HepG2 (cell line): ENCODE data around the gene TRIM7. TPM values are rescaled to one million over a fixed set of nuclear protein-coding genes. Genes with fewer than 3 reads are reported as not detected.

Source experiments
- ATAC-seq: fragments of 200-7000 bp; cut with Tn5 transposase; 3 replicates; pipeline ENCODE4 v1.9.1; 2020; ENCODE audit warnings: mild to moderate bottlenecking, moderate library complexity
- BruUV-seq: library from RNA; stranded (reverse); fragments of 400-500 nt; replicated peaks from 2 replicates; lab custom pipeline; 2021; lab: Mats Ljungman, UMichigan
- CTCF ChIA-PET: fragments of 300-600 bp; formaldehyde crosslinking; extraction: SDS; loops from one replicate; lab custom pipeline; 2021; ENCODE audit warnings: low total read pairs, inconsistent platforms, low intra/inter-chr PET ratio; lab: Yijun Ruan, JAX
- POLR2A ChIA-PET: fragments of 350-600 bp; sonication (Branson Sonifier 250); formaldehyde crosslinking; loops from one replicate; lab custom pipeline; 2020; ENCODE audit warnings: antibody characterized with exemption, inconsistent platforms; lab: Yijun Ruan, JAX
- DNase-seq: peaks from one replicate; pipeline ENCODE4 v3.0.0-alpha.2; 2015; ENCODE audit warnings: low spot score
- FAIRE-seq: peaks from 3 replicates; lab custom pipeline; 2011; peaks lifted over from hg19 to GRCh38; lab: Jason Lieb, UNC
- H2AFZ ChIP-seq: one replicate; pipeline ENCODE4 v1.6.1; 2011; ENCODE audit warnings: low read length, inconsistent platforms
- H3K27ac ChIP-seq: fragments of 300-600 bp; 3 replicates; pipeline ENCODE4 v1.8.0; 2011; ENCODE audit warnings: mixed run types, mild to moderate bottlenecking, mixed read lengths, low read length, inconsistent platforms; ENCODE audit not compliant: insufficient read depth; ENCODE audit errors: extremely low read length
- H3K27me3 ChIP-seq, 2 experiments: fragments of 200-600 bp in 1 of 2; 2 replicates in 1 of 2; 3 replicates in 1 of 2; pipeline versions ENCODE4 v1.6.0 to v1.8.0; 2011; ENCODE audit warnings: low read length in 2 of 2, mild to moderate bottlenecking in 2 of 2, moderate library complexity in 2 of 2, inconsistent platforms in 1 of 2; ENCODE audit not compliant: insufficient read depth in 2 of 2, control insufficient read depth in 1 of 2
- H3K36me3 ChIP-seq, 2 experiments: fragments of 200-600 bp in 1 of 2; replicated peaks in 1 of 2; 2 replicates in 1 of 2; 3 replicates in 1 of 2; pipeline versions ENCODE4 v1.5.1 to v1.8.0; 2011; ENCODE audit warnings: low read length in 2 of 2, inconsistent platforms in 1 of 2; ENCODE audit not compliant: insufficient read depth in 2 of 2, control insufficient read depth in 1 of 2
- H3K4me1 ChIP-seq: 2 replicates; pipeline ENCODE4 v1.5.1; 2012; ENCODE audit warnings: low read length, inconsistent platforms; ENCODE audit not compliant: insufficient read depth
- H3K4me2 ChIP-seq: 2 replicates; pipeline ENCODE4 v1.6.0; 2011; ENCODE audit warnings: low read depth, low read length, inconsistent platforms
- H3K4me3 ChIP-seq, 3 experiments: fragments of 200-600 bp in 1 of 3; sonication (generic), shearing (Covaris generic) in 1 of 3; replicated peaks in 1 of 3; 2 replicates each; pipeline ENCODE4 v1.5.1; 2011 to 2016; ENCODE audit warnings: low read length in 3 of 3, inconsistent platforms in 2 of 3, low read depth in 2 of 3, mild to moderate bottlenecking in 2 of 3, control low read depth in 1 of 3, mixed read lengths in 1 of 3; ENCODE audit not compliant: insufficient read depth in 1 of 3
- H3K79me2 ChIP-seq: one replicate; pipeline ENCODE4 v1.6.1; 2011; ENCODE audit warnings: low read length, inconsistent platforms; ENCODE audit not compliant: insufficient read depth
- H3K9ac ChIP-seq: 2 replicates; pipeline ENCODE4 v1.6.0; 2011; ENCODE audit warnings: mild to moderate bottlenecking, low read depth, low read length, inconsistent platforms; ENCODE audit not compliant: insufficient read depth
- H3K9me3 ChIP-seq: 2 replicates; pipeline ENCODE4 v1.5.1; 2012; ENCODE audit warnings: mild to moderate bottlenecking, low read length
- H4K20me1 ChIP-seq: 2 replicates; pipeline ENCODE4 v1.6.0; 2011; ENCODE audit warnings: inconsistent platforms, mild to moderate bottlenecking, low read length, moderate library complexity; ENCODE audit not compliant: insufficient read depth
- AKAP8 ChIP-seq: sonication (generic); formaldehyde crosslinking; IDR thresholded peaks from 2 replicates; pipeline ENCODE4 v1.5.1; 2020; ENCODE audit warnings: mild to moderate bottlenecking, missing genetic modification reagents
- CEBPB ChIP-seq: IDR thresholded peaks from 2 replicates; pipeline ENCODE4 v1.6.1; 2011; ENCODE audit warnings: low read depth, low read length, improper control_type of control experiment, borderline replicate concordance
- HNRNPUL1 ChIP-seq: fragments of 200-400 bp; formaldehyde crosslinking; IDR thresholded peaks from 2 replicates; pipeline ENCODE4 v1.6.1; 2017; ENCODE audit warnings: low read depth, mild to moderate bottlenecking, low read length, moderate library complexity
- HOXA3 ChIP-seq: sonication (generic); formaldehyde crosslinking; IDR thresholded peaks from 2 replicates; pipeline ENCODE4 v1.5.0; 2020; ENCODE audit warnings: missing genetic modification reagents
- REPIN1 ChIP-seq: sonication (generic); formaldehyde crosslinking; IDR thresholded peaks from 2 replicates; pipeline ENCODE4 v1.8.0; 2022; ENCODE audit warnings: missing genetic modification reagents, low read depth, mild to moderate bottlenecking, borderline replicate concordance
- RFX5 ChIP-seq: IDR thresholded peaks from 2 replicates; pipeline ENCODE4 v1.6.1; 2011; ENCODE audit warnings: low read depth, low read length, improper control_type of control experiment
- SIX1 ChIP-seq: sonication (generic); formaldehyde crosslinking; IDR thresholded peaks from 2 replicates; pipeline ENCODE4 v1.4.0; 2020; ENCODE audit warnings: missing genetic modification reagents, borderline replicate concordance
- SP1 ChIP-seq, 2 experiments: fragments of 450-650 bp in 1 of 2; sonication (generic) in 1 of 2; formaldehyde crosslinking in 1 of 2; IDR thresholded peaks; 2 replicates each; pipeline versions ENCODE4 v1.4.0 to v1.6.1; 2016 to 2020; ENCODE audit warnings: missing genetic modification reagents in 1 of 2
- TBP ChIP-seq: sonication (generic); formaldehyde crosslinking; IDR thresholded peaks from 2 replicates; pipeline ENCODE4 v1.5.0; 2020; ENCODE audit warnings: missing genetic modification reagents
- WIZ ChIP-seq: sonication (generic); formaldehyde crosslinking; IDR thresholded peaks from 2 replicates; pipeline ENCODE4 v1.5.1; 2020; ENCODE audit warnings: mild to moderate bottlenecking, missing genetic modification reagents
- YY1 ChIP-seq: IDR thresholded peaks from 2 replicates; pipeline ENCODE4 v1.6.1; 2011; ENCODE audit warnings: low read length, low read depth, moderate library complexity, mild to moderate bottlenecking; ENCODE audit not compliant: insufficient read depth, insufficient replicate concordance
- ZBTB21 ChIP-seq: sonication (generic); formaldehyde crosslinking; IDR thresholded peaks from 2 replicates; pipeline ENCODE4 v1.4.0; 2020; ENCODE audit warnings: missing genetic modification reagents
- ZFY ChIP-seq: sonication (generic); formaldehyde crosslinking; IDR thresholded peaks from 2 replicates; pipeline ENCODE4 v1.4.0; 2020; ENCODE audit warnings: missing genetic modification reagents
- ZNF263 ChIP-seq: sonication (generic); formaldehyde crosslinking; IDR thresholded peaks from 2 replicates; pipeline ENCODE4 v1.4.0; 2020; ENCODE audit warnings: missing genetic modification reagents
- ZNF33B ChIP-seq: sonication (generic); formaldehyde crosslinking; IDR thresholded peaks from 2 replicates; pipeline ENCODE4 v1.5.1; 2020; ENCODE audit warnings: mild to moderate bottlenecking, missing genetic modification reagents
- ZNF605 ChIP-seq: sonication (generic); formaldehyde crosslinking; IDR thresholded peaks from 2 replicates; pipeline ENCODE4 v1.8.0; 2022; ENCODE audit warnings: mild to moderate bottlenecking, missing genetic modification reagents
- ZNF616 ChIP-seq: sonication (generic); formaldehyde crosslinking; IDR thresholded peaks from 2 replicates; pipeline ENCODE4 v1.5.0; 2020; ENCODE audit warnings: low read depth, mild to moderate bottlenecking, missing genetic modification reagents
- ZNF777 ChIP-seq: sonication (generic); formaldehyde crosslinking; IDR thresholded peaks from 2 replicates; pipeline ENCODE4 v1.4.0; 2020; ENCODE audit warnings: missing genetic modification reagents
- WGBS: methylation state at CpG from one replicate; pipeline ENCODE4 v1.1.6; 2017; ENCODE audit warnings: low lambda C conversion rate; 5-methylcytosine and 5-hydroxymethylcytosine counted together
- in situ Hi-C: cut with HindIII; loops from 2 replicates; pipeline ENCODE4 v1.10.0; 2017; ENCODE audit warnings: low pct_unique_long_range_greater_than_20kb; ENCODE audit not compliant: extremely low pct_ligation_motif_present
- intact Hi-C: fragments of 100-400 bp; cut with micrococcal nuclease; formaldehyde crosslinking; loops from one replicate; pipeline ENCODE4 v1.10.0; 2022; ENCODE audit not compliant: unreplicated experiment
- polyA plus RNA-seq, 8 experiments: library from polyadenylated mRNA; depleted of rRNA in 3 of 8; stranded (reverse) in 7 of 8; unstranded in 1 of 8; fragments of >200 nt; fragmentation: Illumina TruSeq in 4 of 8; extraction: Trizol in 4 of 8; gene quantifications; 2 replicates each; pipeline versions ENCODE4 v1.2.1 to v1.2.3, GENCODE V29; 2011 to 2016; ENCODE audit warnings: low read depth in 4 of 8, missing spikeins in 1 of 8, mixed read lengths in 1 of 8; ENCODE audit not compliant: insufficient read depth in 1 of 8
- total RNA-seq, 5 experiments: library from RNA; depleted of rRNA; stranded (reverse); fragments of >200 nt; fragmentation: Illumina TruSeq; extraction: Trizol; gene quantifications; 2 replicates each; pipeline ENCODE4 v1.2.3, GENCODE V29; 2016; ENCODE audit warnings: low read depth in 1 of 5
- TF ChIP-seq, protein P1 (sequence below): sonication (generic); formaldehyde crosslinking; IDR thresholded peaks from 2 replicates; pipeline ENCODE4 v1.5.1; 2020; ENCODE audit warnings: mild to moderate bottlenecking, missing genetic modification reagents, moderate library complexity
- TF ChIP-seq, protein P2 (sequence below): sonication (generic); formaldehyde crosslinking; IDR thresholded peaks from 2 replicates; pipeline ENCODE4 v1.8.0; 2022; ENCODE audit warnings: missing genetic modification reagents, mild to moderate bottlenecking, borderline replicate concordance

Gene TRIM7
- total and polyA plus RNA-seq, 2 of the 13 experiments (the other 11 are each of a cell fraction or from before 2014, with no cell fraction given), result 0.13 TPM; not detected in 1

- in situ Hi-C loops (no loop called here), intact Hi-C loops (no loop called here)
- Histone ChIP-seq H3K4me2 (peak overlapping the region; percentile 18), H3K27me3 (peaks cover 3 to 25% of the 10 kb centered on the region in 2 experiments), H4K20me1 (no peaks in the 10 kb centered on the region), H3K27ac (no peak overlapping the region), H2AFZ (no peak overlapping the region), H3K4me3 (no peak overlapping the region; a peak in 1 of 6 replicates), H3K4me1 (peaks cover 28% of the 10 kb centered on the region), H3K36me3 (no peaks in the 10 kb centered on the region), H3K9me3 (no peaks in the 10 kb centered on the region), H3K9ac (no peak overlapping the region), H3K79me2 (no peaks in the 10 kb centered on the region)
- 54% methylated on average over 10 of the region's 21 CpGs for WGBS
- ChIA-PET CTCF (no interaction called here), POLR2A (interaction anchor here (7.2 kb wide), 1 partner anchor 10 kb away, joined by 104 read pairs; the partner anchor contains the start of gene TRIM7)
- DNase-seq (no peak), FAIRE-seq (no peak), ATAC-seq (no peak)
- BruUV-seq, result no TSS peak
- TF ChIP-seq AKAP8 (CRISPR knock-in tag) (0 out of 2 replicates have a peak, but pooled peaks have one; percentile 19), ZBTB21 (no peak), ZNF33B (CRISPR knock-in tag) (no peak), REPIN1 (CRISPR knock-in tag) (no peak), ZNF777 (CRISPR knock-in tag) (peak; percentile 42; the same call in 1 of the 2 replicates), SIX1 (CRISPR knock-in tag) (no peak), ZNF263 (CRISPR knock-in tag) (peak; percentile 91), WIZ (CRISPR knock-in tag) (no peak), CEBPB (no peak), HOXA3 (CRISPR knock-in tag) (peak; percentile 33; the same call in 1 of the 2 replicates), HNRNPUL1 (no peak), ZNF616 (CRISPR knock-in tag) (no peak), RFX5 (no peak), YY1 (peak; percentile 39), SP1 (IDR thresholded peaks at IDR 0.05) (no peak), SP1 (CRISPR knock-in tag; IDR thresholded peaks at IDR 0.05) (no peak), ZFY (CRISPR knock-in tag) (0 out of 2 replicates have a peak, but pooled peaks have one; percentile 15), TBP (no peak), ZNF605 (CRISPR knock-in tag) (no peak)
- TF ChIP-seq, protein P1, sequence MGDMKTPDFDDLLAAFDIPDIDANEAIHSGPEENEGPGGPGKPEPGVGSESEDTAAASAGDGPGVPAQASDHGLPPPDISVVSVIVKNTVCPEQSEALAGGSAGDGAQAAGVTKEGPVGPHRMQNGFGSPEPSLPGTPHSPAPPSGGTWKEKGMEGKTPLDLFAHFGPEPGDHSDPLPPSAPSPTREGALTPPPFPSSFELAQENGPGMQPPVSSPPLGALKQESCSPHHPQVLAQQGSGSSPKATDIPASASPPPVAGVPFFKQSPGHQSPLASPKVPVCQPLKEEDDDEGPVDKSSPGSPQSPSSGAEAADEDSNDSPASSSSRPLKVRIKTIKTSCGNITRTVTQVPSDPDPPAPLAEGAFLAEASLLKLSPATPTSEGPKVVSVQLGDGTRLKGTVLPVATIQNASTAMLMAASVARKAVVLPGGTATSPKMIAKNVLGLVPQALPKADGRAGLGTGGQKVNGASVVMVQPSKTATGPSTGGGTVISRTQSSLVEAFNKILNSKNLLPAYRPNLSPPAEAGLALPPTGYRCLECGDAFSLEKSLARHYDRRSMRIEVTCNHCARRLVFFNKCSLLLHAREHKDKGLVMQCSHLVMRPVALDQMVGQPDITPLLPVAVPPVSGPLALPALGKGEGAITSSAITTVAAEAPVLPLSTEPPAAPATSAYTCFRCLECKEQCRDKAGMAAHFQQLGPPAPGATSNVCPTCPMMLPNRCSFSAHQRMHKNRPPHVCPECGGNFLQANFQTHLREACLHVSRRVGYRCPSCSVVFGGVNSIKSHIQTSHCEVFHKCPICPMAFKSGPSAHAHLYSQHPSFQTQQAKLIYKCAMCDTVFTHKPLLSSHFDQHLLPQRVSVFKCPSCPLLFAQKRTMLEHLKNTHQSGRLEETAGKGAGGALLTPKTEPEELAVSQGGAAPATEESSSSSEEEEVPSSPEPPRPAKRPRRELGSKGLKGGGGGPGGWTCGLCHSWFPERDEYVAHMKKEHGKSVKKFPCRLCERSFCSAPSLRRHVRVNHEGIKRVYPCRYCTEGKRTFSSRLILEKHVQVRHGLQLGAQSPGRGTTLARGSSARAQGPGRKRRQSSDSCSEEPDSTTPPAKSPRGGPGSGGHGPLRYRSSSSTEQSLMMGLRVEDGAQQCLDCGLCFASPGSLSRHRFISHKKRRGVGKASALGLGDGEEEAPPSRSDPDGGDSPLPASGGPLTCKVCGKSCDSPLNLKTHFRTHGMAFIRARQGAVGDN (CRISPR knock-in tag), result peak; percentile 45
- TF ChIP-seq, protein P2, sequence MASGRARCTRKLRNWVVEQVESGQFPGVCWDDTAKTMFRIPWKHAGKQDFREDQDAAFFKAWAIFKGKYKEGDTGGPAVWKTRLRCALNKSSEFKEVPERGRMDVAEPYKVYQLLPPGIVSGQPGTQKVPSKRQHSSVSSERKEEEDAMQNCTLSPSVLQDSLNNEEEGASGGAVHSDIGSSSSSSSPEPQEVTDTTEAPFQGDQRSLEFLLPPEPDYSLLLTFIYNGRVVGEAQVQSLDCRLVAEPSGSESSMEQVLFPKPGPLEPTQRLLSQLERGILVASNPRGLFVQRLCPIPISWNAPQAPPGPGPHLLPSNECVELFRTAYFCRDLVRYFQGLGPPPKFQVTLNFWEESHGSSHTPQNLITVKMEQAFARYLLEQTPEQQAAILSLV, result no peak
These were observed 10.3 kb downstream of the TRIM7 start for GRCh38 chr5:181194489-181195248.
